AG08395 (cell line): ENCODE measurements around the gene TMEM175.
"Not testable (repeated sequence)": the region's sequence is repeated elsewhere in the genome, so short reads cannot be mapped to it uniquely, and the experiment has no call there.

Experiments
- DNase-seq: peaks from one replicate; pipeline ENCODE4 v3.0.0; 2012; ENCODE audit warnings: mixed read lengths, low spot score

TMEM175 gene

GRCh38 chr4:970854-971520 is 38.7 kb downstream of the TMEM175 start:
- no peak for DNase-seq

DNA sequence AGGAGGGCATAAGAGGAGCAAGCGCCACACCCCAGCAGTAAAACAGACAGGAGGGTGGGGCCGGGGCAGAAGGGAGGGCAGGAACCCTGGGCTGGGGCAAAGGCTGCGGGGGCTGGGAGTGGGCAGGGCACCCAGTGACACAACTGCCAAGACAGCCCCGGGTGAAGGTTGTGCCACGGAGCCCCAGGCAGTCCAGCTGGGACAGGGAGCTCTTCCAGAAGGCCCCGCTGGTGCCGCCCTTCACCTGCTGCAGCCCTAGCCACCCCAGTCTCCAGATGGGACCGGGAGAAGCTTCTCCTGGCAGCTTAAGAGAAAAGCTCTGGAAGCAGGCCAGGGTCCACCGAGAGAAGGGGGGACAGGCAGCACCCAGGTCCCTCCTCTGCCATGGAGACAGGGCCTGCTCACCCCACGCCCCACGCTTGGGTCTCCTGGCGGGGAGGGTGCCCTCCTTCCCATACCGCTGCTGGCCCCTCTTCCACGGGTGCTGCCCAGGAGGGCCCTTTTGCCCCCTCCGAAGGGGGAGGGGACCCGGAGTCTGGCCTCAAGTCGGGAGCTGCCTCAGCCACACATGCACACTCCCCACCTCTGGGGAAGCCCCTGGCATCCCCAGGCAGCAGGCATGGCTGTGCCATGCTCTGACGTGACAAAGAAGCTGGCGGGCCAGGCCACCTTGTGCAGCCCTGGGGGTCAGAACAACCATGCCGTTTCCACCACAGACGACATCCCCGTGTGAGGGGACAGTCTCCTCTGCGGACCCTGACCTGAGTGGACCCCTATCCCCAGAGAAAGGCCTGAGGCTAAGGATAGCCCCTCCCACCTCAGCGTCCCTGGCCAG is 39.6 kb downstream of the TMEM175 start:
- DNase-seq: no peak

DNA sequence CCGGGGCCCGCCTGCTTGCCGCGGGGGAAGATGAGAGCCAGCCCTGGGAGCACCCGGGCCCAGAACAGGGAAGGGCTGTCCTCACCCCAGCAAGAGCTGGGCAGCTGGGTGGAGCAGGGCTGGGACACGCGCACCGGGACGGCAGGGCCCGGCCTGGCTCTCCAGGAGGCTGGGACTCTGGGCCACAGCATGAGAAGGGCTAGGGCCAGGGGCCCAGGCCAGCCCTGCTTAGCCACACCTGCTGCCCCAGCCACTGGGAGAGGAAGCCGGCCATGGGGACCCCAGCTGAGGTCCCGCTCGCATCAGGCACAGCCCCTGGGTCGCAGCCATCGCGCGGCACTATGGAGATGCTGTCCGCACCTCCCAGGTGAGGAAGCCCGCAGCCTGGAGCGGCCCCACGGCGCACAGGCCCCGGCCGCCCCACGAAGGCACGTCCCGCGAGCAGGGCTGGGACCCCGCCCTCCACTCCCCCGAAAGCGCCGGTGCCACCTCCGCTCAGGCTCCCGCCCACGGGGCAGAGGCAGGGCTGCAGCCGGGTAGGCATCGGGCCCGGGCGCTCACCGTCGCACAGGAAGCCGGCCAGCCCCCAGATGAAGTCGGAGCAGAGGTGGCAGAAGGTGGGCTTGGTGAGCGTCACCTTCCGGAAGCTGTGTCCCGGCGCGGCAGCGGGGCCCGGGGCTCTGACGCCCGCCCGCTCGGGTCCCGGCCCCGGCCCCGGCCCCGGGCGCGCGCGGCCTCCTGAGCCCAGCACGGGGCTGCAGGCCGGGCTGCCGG is 40.6 kb downstream of the TMEM175 start:
- DNase-seq: peak; percentile 57

- DNase-seq: peak; percentile 99
These were observed 41.5 kb downstream of the TMEM175 start, which contains the start of gene DGKQ for GRCh38 chr4:973431-974397. Gene DGKQ (minus strand): TSS chr4:973569. CDS start chr4:973482, 87 bp downstream.

- DNase-seq: no peak
These were observed 42.4 kb downstream of the TMEM175 start for GRCh38 chr4:974668-975067.

DNA sequence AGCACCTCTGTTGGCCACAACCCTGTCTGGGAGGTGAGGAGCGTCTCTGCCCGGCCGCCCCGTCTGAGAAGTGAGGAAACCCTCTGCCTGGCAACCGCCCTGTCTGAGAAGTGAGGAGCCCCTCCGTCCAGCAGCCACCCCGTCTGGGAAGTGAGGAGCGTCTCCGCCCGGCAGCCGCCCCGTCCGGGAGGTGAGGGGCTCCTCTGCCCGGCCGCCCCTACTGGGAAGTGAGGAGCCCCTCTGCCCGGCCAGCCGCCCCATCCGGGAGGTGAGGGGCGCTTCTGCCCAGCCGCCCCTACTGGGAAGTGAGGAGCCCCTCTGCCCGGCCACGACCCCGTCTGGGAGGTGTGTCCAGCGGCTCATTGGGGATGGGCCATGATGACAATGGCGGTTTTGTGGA is 43.8 kb downstream of the TMEM175 start:
- not testable (repeated sequence) for DNase-seq

DNA sequence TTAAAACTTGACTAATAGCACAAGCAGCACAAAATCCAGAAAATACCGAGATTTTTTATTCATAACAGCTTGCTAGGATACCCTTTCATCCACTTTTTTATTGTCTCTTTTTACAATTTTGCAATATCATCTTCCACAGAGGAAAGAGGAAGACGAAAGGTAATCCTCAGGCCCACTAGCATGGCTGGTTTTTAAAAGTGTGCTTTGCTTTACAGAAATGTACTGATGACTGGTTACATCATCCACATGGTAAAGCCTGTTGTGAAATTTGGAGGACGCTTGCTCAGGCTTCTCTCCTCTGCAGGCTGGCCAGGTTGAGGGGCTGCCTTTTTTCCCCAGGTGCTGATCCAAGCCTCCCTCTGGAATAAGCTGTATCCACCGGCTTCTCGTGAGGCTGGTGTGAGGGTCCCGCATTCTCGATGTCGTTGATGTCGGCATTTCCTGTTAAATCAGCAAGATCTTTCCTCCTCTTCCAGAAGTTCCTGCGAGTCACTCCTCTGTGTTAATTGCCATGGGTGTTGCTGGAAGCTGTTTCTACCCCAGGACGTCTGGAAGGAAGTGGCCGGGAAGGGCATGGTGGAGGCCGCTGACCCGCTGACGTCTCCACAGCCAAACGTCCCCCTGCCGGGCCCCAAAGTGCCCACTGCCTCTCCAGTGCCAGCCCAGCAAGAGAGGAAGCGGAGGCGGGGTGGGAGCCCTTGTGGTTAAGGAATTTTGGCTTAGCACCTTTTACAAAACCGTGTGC is 46.9 kb downstream of the TMEM175 start:
- no peak for DNase-seq

DNA sequence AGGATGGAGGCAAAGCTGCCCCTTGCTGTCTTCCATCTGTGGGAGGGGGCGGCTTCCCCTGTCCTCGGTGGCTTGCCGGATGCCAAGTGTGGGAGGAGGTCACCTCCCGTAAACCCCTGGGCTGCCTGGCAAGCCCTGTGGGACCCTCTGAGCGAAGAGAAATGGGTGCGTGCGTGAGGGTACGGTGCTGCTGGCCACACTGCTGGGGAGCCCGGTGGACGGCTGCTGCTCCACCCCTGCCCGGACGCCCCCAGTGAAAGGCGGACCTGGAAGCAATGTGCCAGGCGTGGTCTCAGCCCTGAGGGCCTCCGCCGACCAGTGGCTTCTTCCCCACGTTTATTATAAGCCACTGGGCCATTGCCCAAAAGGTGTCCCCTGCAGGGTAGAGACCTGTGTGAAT is 50.0 kb downstream of the TMEM175 start:
- no peak for DNase-seq

DNA sequence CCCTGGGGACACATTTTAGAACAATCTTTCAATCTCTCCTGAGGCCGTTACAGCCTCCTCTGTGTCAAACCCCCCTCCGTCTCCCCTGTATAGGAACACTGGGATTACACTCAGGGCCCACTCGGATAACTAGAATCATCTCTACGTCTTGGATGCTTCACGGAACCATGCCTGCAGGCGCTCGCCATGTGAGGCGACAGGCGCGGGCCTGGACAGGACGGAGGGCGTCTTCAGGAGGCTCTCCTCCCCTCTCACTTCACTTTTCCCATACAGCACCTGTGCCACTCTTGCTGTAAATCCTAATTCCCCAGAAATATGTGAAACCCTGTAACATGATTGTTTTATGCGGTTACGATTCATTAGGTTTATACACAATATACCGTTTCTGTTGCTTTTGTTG is 50.6 kb downstream of the TMEM175 start:
- no peak for DNase-seq

DNA sequence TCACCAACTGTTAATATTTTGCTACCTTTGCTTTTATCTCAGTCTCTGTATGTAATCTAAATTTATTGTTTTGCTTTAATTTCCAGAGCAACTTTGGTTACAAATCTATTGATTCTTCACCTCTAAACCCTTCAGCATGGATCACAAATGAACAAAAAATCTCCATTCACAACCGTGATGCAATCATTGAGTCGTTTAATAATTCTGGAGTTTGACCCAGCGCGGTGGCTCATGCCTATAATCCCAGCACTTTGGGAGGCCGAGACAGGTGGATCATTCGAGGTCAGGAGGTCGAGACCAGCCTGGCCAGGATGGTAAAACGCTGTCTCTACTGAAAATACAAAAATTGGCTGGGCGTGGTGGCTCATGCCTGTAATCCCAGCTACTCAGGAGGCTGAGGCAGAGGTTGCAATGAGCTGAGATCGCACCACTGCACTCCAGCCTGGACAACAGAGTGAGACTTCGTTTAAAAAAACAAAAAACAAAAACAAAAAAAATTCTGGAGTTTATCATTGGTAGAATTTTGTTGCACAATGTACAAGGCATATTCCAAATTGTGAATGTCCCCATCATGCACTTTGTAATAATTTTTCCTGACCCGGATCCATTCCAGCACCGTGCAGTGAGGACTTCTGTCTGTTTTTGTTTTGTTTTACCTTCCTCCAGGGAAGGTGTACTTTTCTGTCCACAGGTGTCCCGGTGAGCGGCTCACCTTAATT is 52.2 kb downstream of the TMEM175 start:
- no peak for DNase-seq

DNA sequence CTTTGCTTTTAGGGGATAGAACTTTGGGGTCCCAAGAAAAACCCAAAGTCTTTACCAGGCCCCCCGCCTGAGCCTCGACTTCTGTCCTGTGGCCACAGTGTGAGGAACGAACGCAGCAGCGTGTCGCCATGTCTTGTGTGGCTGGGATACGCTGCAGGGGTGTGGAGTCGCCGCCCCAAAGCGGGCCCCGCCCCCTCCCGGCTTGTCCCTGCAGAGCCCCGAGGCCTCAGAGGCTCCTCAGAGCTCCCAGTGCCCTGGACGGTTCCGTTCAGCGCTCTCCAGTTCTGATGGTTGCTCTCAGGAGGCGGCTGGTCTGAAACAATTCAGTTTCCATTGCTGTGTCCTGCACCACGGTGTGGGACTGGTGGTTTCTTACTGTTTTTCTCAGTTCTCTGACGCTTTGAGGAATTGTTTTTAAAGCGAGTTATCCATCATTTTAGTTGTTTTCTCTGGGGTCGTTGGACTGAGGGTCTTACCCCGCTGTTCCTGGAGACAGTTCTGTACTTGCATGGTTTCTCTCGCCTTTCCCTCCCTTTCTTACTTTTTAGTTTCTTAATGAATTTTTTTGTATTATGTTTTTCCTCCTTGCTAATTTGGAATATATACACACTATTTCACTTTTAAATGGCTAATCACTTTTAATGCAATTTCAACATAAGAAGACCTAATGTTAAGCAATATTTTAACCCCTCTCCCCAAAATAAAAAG is 53.0 kb downstream of the TMEM175 start:
- peak; percentile 84 for DNase-seq

- no peak for DNase-seq
These were observed 54.2 kb downstream of the TMEM175 start for GRCh38 chr4:986428-986878.

DNA sequence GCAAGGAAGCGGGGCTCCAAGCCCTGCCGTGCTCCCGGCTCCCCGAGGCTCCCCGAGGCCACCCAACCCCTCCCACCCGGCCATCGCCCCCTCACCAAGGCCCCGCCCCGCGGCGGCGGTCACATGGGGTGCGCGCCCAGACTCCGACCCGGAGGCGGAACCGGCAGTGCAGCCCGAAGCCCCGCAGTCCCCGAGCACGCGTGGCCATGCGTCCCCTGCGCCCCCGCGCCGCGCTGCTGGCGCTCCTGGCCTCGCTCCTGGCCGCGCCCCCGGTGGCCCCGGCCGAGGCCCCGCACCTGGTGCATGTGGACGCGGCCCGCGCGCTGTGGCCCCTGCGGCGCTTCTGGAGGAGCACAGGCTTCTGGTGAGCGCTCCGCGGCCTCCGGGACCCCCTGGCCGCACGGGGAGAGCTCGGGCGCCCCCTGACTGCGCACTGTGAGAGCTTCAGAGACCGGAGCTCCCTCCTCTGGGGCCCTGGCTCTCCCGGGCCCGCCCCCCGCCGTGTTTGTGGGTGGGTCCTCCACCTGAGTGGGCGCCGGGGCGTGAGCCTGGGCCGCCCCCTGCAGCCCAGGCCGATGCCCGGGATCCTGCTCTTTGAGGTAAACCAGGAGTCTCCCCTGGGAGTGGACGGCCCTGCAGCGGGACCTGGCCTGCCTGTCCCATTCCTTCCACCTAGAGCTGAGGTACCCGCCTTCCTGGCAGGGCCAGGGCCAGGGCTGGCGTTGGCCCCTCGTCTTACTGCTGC is 54.8 kb downstream of the TMEM175 start, which contains the start of gene IDUA:
IDUA (plus strand) TSS at position 166 of the 745 bp plus-strand sequence; CDS start at position 207, 41 bp downstream.
- DNase-seq: peak; percentile 91

DNA sequence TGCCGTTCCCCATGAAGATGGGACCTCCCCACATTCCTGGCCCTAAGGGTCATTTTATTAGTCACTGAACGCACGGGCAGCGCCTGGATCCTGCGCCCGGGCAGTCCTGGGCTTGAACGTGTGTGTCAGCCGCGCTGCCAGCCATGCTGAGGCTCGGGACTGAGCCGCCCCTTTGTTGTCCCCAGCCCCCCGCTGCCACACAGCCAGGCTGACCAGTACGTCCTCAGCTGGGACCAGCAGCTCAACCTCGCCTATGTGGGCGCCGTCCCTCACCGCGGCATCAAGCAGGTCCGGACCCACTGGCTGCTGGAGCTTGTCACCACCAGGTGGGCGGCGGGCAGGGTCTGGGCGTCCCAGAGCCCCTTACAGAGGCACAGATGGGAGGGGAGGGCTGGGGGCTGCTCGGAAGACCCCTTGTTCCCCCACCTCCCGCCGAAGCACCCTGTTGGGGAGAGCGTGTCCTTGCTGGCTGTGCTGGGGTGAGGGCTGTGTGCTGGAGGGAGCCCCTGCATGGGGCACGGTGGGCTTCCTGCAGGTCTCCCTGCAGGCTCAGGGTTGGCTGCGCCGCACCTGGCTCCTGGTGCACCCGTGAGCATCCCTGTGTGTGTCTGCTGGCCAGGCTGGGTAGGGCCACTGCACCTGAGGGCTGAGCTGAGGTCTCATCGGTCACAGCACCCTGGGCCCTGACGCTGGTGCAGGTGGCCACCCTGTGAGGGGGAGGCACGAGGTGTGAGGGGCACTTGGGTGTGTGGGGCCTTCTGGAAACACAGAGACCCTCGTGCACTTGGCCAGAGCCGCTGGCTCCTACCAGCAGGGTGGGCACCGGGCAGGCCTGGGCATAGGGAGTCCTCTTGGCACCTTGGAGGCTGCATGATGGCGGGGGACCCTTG is 55.6 kb downstream of the TMEM175 start:
- peak; percentile 76 for DNase-seq

GRCh38 chr4:988726-989721 is 56.8 kb downstream of the TMEM175 start:
- no peak for DNase-seq
